Measurements from ENCODE around the gene CIZ1.

Gene CIZ1

GRCh38 chr9:128146591-128147120 lies 44.7 kb downstream of the CIZ1 start:
- no peak overlapping the region for H3K4me3 ChIP-seq (ENCODE audit: low read depth, low read length)
- DNase-seq (ENCODE audit: low read depth) = no peak
- TF ChIP-seq MAX (IDR thresholded peaks at IDR 0.05; ENCODE audit: low read depth, low read length) = no peak
- TF ChIP-seq POLR2A (IDR thresholded peaks at IDR 0.05; ENCODE audit: extremely low read depth, insufficient read length) = no peak
- no peak for TF ChIP-seq CTCF (IDR thresholded peaks at IDR 0.05; ENCODE audit: low read depth, low read length)
- no peak for TF ChIP-seq MYC (IDR thresholded peaks at IDR 0.05; ENCODE audit: low read depth, low read length)

GRCh38 chr9:128145951-128146351 lies 45.4 kb downstream of the CIZ1 start:
- no peak for TF ChIP-seq POLR2A (IDR thresholded peaks at IDR 0.05; ENCODE audit: extremely low read depth, insufficient read length)
- no peak for TF ChIP-seq CTCF (IDR thresholded peaks at IDR 0.05; ENCODE audit: low read depth, low read length)
- no peak for TF ChIP-seq MAX (IDR thresholded peaks at IDR 0.05; ENCODE audit: low read depth, low read length)
- no peak for TF ChIP-seq MYC (IDR thresholded peaks at IDR 0.05; ENCODE audit: low read depth, low read length)
- DNase-seq (ENCODE audit: low read depth) = no peak
- H3K4me3 ChIP-seq (ENCODE audit: low read depth, low read length) = no peak overlapping the region

- DNase-seq (ENCODE audit: low read depth) = no peak
- H3K4me3 ChIP-seq (ENCODE audit: low read depth, low read length) = no peak overlapping the region
- no peak for TF ChIP-seq MYC (IDR thresholded peaks at IDR 0.05; ENCODE audit: low read depth, low read length)
- TF ChIP-seq POLR2A (IDR thresholded peaks at IDR 0.05; ENCODE audit: extremely low read depth, insufficient read length) = no peak
- TF ChIP-seq MAX (IDR thresholded peaks at IDR 0.05; ENCODE audit: low read depth, low read length) = no peak
- TF ChIP-seq CTCF (IDR thresholded peaks at IDR 0.05; ENCODE audit: low read depth, low read length) = no peak
Observed at GRCh38 chr9:128145536-128145935, 45.8 kb downstream of the CIZ1 start.

GRCh38 chr9:128144239-128145181 lies 46.9 kb downstream of the CIZ1 start:
- TF ChIP-seq CTCF (IDR thresholded peaks at IDR 0.05; ENCODE audit: low read depth, low read length) (no peak), MYC (IDR thresholded peaks at IDR 0.05; ENCODE audit: low read depth, low read length) (no peak), POLR2A (IDR thresholded peaks at IDR 0.05; ENCODE audit: extremely low read depth, insufficient read length) (no peak), MAX (IDR thresholded peaks at IDR 0.05; ENCODE audit: low read depth, low read length) (no peak)
- DNase-seq (ENCODE audit: low read depth) = no peak
- H3K4me3 ChIP-seq (ENCODE audit: low read depth, low read length) = no peak overlapping the region

GRCh38 chr9:128143525-128144238 lies 47.7 kb downstream of the CIZ1 start:
- no peak for TF ChIP-seq CTCF (IDR thresholded peaks at IDR 0.05; ENCODE audit: low read depth, low read length)
- TF ChIP-seq MAX (IDR thresholded peaks at IDR 0.05; ENCODE audit: low read depth, low read length) = no peak
- TF ChIP-seq MYC (IDR thresholded peaks at IDR 0.05; ENCODE audit: low read depth, low read length) = no peak
- TF ChIP-seq POLR2A (IDR thresholded peaks at IDR 0.05; ENCODE audit: extremely low read depth, insufficient read length) = no peak
- DNase-seq (ENCODE audit: low read depth) = no peak
- no peak overlapping the region for H3K4me3 ChIP-seq (ENCODE audit: low read depth, low read length)

Measured in NB4 (cell line).